Psoas muscle (tissue), 8 donors: ENCODE data around the gene PRSS35. TPM values are rescaled to one million over a fixed set of nuclear protein-coding genes. Genes with fewer than 3 reads are reported as not detected.

Experiments
- ATAC-seq, 4 donors: fragments of 200-7000 bp; cut with Tn5 transposase; one replicate each; pipeline ENCODE4 v1.9.1; 2020; ENCODE audit warnings: moderate library complexity in 3 of 4, mild to moderate bottlenecking in 2 of 4
- DNase-seq, 2 donors: peaks; one replicate each; pipeline ENCODE4 v3.0.0-alpha.2; 2020
- H3K27ac ChIP-seq: fragments of 200-600 bp; one replicate; pipeline ENCODE4 v1.8.0; 2022
- H3K27me3 ChIP-seq, 3 donors: fragments of 200-600 bp in 1 of 3; one replicate each; pipeline versions ENCODE4 v1.6.1 to v1.8.0; 2013 to 2022; ENCODE audit warnings: low read length in 2 of 3, mild to moderate bottlenecking in 2 of 3, moderate library complexity in 1 of 3; ENCODE audit not compliant: insufficient read depth in 3 of 3
- H3K36me3 ChIP-seq, 2 donors: fragments of 200-600 bp in 1 of 2; one replicate each; pipeline versions ENCODE4 v1.6.1 to v1.8.0; 2013 to 2022; ENCODE audit warnings: low read depth in 1 of 2, mild to moderate bottlenecking in 1 of 2, moderate library complexity in 1 of 2; ENCODE audit not compliant: insufficient read depth in 1 of 2
- H3K4me1 ChIP-seq: fragments of 200-600 bp; one replicate; pipeline ENCODE4 v1.8.0; 2022
- H3K4me3 ChIP-seq: fragments of 200-600 bp; one replicate; pipeline ENCODE4 v1.8.0; 2022; ENCODE audit warnings: mild to moderate bottlenecking
- H3K9me3 ChIP-seq: fragments of 200-600 bp; one replicate; pipeline ENCODE4 v1.8.0; 2022
- WGBS, 3 donors: extraction: QIAGEN DNeasy Blood & Tissue Kit; methylation state at CpG; one replicate each; pipeline versions ENCODE4 v1.1.6 to v1.1.7; 2013; 5-methylcytosine and 5-hydroxymethylcytosine counted together
- intact Hi-C, 2 donors: fragments of 100-400 bp; cut with DNase I; formaldehyde crosslinking; loops; one replicate each; pipeline versions ENCODE4 v1.11.0 to v1.14.2; 2022
- long read RNA-seq, 2 donors: library from polyadenylated mRNA; unstranded; transcript quantifications; one replicate each; pipeline ENCODE4 v2.0.0, GENCODE V29; 2021
- polyA plus RNA-seq, 3 donors: library from polyadenylated mRNA; stranded (reverse); fragments of 200-250 nt; gene quantifications; one replicate each; pipeline ENCODE4 v1.2.3, GENCODE V29; 2013
- total RNA-seq, 4 donors: library from RNA; stranded (reverse); fragmentation: NEBNext Ultra II Directional in 2 of 4; extraction: Animal tissue kit (Norgen Biotek cat#: 25700) in 2 of 4; gene quantifications; one replicate each; pipeline versions ENCODE4 v1.2.1 to v1.2.4, GENCODE V29; 2021 to 2023
- TF ChIP-seq, protein P1 (sequence below): fragments of 200-600 bp; IDR thresholded peaks from one replicate; pipeline ENCODE4 v1.8.0; 2022; ENCODE audit warnings: antibody characterized with exemption
- donor health status: healthy with polysubstance abuse.
- donor health status: DM: no; HTN: no; CAD: no; lungs with moderate emphysema.
- donor health status: Bipolar disorder and iron deficiency.
- donor health status: healthy.
- donor health status: DM: yes; HTN: yes; CAD: no.
- donor health status: DM: no; HTN: no; CAD: no.
- donor health status: DM: no; HTN: no; CAD: no.
- donor health status: DM: yes; HTN: yes; CAD: no.

PRSS35 gene, protein sequence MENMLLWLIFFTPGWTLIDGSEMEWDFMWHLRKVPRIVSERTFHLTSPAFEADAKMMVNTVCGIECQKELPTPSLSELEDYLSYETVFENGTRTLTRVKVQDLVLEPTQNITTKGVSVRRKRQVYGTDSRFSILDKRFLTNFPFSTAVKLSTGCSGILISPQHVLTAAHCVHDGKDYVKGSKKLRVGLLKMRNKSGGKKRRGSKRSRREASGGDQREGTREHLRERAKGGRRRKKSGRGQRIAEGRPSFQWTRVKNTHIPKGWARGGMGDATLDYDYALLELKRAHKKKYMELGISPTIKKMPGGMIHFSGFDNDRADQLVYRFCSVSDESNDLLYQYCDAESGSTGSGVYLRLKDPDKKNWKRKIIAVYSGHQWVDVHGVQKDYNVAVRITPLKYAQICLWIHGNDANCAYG
- total RNA-seq, result under 1 TPM in 2 of 4 donors, not detected in 2; 0.08 to 0.50 TPM
- under 1 TPM; 0.03 to 0.22 (median 0.07) TPM for polyA plus RNA-seq
- long read RNA-seq, donor 1, result 0 reads
- long read RNA-seq, donor 2, result 0 reads

DNA sequence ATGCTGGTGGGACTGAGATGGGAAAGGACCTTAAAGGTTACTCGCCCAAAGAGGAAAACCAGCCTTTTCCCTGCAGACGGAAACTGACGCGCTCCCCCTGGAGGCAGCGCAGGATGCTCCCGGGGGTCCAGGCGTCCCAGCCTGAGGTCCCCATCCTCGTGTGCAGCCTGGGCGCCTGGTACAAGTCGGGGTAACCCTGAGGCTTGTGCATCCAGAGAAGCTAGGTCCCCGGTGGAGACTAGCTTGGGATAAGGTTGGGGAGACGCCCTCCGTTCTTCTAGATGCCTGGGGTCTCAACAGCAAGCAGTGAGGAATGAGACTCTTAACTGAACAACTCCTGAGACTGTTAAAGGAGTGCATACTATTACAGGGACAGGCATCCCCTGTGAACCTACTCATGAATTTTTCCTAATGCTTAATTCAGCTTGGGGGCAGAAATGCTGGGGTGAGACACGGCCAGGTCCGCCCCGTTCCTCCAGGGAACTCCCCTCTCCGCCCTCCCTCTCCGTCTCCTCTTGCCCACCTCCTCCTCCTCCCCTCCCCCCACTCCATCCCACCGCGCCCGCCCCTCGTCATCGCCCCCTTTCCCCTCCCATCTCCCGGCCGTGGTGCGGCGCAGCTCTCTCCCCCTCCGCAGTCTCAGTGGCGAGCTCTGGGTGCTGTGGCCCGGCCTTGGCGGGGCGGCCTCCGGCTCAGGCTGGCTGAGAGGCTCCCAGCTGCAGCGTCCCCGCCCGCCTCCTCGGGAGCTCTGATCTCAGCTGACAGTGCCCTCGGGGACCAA lies at the start of gene PRSS35:
Gene PRSS35, plus strand, starts transcription at position 634 of the 781 bp plus-strand sequence. CDS start 10,908 bp downstream, outside the sequence.
- WGBS, 3 donors, result 7 to 10% (median 9%) methylated on average over 34 to 38 of the region's 38 CpGs
- Histone ChIP-seq H3K4me1 (no peaks in the 10 kb centered on the region), H3K27ac (no peak within 1 kb of the TSS), H3K36me3 (no peaks in the 10 kb centered on the region), H3K27me3 (no peaks in the 10 kb centered on the region), H3K4me3 (peak within 1 kb of the TSS; percentile 51), H3K9me3 (no peaks in the 10 kb centered on the region)
- DNase-seq (peak; percentile 36 to 58), ATAC-seq (peak; percentile 48 to 85 (median 73))
- intact Hi-C loops, result loop anchor here (2.0 to 5.0 kb wide), 2 partner anchors 91 to 290 kb away; no protein-coding TSS in a partner anchor
- TF ChIP-seq, protein P1, sequence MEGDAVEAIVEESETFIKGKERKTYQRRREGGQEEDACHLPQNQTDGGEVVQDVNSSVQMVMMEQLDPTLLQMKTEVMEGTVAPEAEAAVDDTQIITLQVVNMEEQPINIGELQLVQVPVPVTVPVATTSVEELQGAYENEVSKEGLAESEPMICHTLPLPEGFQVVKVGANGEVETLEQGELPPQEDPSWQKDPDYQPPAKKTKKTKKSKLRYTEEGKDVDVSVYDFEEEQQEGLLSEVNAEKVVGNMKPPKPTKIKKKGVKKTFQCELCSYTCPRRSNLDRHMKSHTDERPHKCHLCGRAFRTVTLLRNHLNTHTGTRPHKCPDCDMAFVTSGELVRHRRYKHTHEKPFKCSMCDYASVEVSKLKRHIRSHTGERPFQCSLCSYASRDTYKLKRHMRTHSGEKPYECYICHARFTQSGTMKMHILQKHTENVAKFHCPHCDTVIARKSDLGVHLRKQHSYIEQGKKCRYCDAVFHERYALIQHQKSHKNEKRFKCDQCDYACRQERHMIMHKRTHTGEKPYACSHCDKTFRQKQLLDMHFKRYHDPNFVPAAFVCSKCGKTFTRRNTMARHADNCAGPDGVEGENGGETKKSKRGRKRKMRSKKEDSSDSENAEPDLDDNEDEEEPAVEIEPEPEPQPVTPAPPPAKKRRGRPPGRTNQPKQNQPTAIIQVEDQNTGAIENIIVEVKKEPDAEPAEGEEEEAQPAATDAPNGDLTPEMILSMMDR, result peak; percentile 41

DNA sequence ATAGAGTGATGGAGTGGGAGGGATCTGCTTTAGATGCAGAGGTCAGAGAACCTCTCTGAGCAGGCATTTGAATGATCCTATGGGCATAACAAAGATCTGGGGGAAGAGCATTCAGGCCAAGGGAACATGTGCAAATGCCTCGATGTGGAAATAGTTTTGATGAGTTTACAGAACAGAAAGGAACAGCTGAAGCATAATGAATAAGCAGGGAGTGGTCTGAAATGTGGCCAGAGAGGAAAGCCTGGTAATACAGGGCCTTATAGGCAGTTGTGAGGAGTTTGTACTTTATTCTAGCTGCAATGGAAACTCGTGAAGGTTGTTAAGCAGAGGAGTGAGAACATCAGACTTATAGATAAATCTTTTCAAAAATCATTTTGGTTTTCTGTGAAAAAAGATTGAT lies 48.4 kb upstream of the PRSS35 start:
- TF ChIP-seq, protein P1, result no peak
- H3K27me3 ChIP-seq, result no peaks in the 10 kb centered on the region
- ATAC-seq, result peak in 3 of 4 donors; percentile 35 to 65 (median 38)
- no peaks in the 10 kb centered on the region for H3K4me1 ChIP-seq
- H3K36me3 ChIP-seq, result no peaks in the 10 kb centered on the region
- no peaks in the 10 kb centered on the region for H3K9me3 ChIP-seq
- intact Hi-C loops, result no loop called here
- no peak for DNase-seq
- H3K27ac ChIP-seq, result no peak overlapping the region
- WGBS, 3 donors, result 11 to 29% (median 14%) methylated on average over 2 of the region's 2 CpGs
- H3K4me3 ChIP-seq, result no peak overlapping the region

DNA sequence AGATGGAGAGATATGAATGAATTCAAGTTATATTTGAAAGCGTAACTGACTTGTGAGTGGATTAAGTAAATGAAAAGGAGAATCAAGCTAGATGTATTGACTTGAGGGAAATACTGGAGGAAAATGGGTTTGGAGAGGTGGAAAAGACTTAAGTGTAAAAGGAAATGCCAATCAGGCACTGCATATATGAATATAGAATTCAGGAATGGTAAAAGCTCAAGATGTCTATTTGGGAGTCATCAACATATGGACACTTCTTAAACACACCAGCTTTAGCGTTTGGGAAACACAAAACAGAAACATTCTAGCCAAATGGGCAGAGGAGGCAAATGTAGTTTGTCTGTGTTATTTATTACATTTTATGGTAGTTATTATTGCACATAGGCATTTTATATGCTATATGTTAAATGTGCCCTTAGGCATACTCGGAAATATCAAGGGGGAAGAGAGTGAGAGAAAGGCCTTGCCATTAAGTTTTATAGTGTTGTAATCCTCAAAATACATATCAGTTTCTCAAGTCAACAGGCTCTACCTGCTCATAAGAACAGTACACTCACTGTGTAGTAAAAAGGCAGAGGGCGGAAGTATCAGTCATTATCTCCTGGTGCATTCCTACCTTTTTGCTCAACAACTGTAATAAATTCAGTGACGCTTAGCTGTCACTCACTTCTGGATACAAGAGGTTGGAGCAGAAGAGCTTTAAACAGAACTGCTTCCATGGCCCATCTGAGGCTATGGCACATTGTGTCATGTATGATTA lies 47.8 kb upstream of the PRSS35 start:
- Histone ChIP-seq H3K4me3 (no peak overlapping the region), H3K36me3 (no peaks in the 10 kb centered on the region), H3K27me3 (no peaks in the 10 kb centered on the region), H3K4me1 (no peaks in the 10 kb centered on the region), H3K27ac (no peak overlapping the region), H3K9me3 (no peaks in the 10 kb centered on the region)
- DNase-seq, result no peak
- ATAC-seq, result peak in 1 of 4 donors; percentile 31
- TF ChIP-seq, protein P1, result no peak
- WGBS, 3 donors, result 91 to 94% (median 93%) methylated on average over 5 of the region's 5 CpGs
- intact Hi-C loops, result no loop called here

DNA sequence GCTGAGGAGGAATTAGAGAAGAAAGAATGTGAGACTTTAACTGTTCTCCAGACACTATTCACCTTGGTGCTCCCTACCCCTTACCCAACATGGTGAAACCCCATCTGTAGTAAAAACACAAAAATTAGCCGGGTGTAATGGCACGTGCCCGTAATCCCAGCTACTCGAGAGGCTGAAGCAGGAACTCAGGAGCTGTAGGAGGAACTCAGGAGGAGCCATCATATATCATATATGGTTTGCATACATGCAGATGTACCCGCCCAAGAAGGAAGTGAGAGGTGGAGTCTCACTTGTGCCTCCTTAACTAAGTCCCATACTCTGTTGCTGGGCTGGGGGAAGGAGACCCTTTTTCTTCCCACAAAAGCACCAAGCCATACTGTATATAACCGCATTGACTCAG lies 46.0 kb upstream of the PRSS35 start:
- ATAC-seq (no peak), DNase-seq (no peak)
- Histone ChIP-seq H3K4me3 (no peak overlapping the region), H3K27ac (no peak overlapping the region), H3K9me3 (no peaks in the 10 kb centered on the region), H3K27me3 (no peaks in the 10 kb centered on the region), H3K4me1 (no peaks in the 10 kb centered on the region), H3K36me3 (no peaks in the 10 kb centered on the region)
- TF ChIP-seq, protein P1, result no peak
- WGBS, 3 donors, result 89 to 94% (median 89%) methylated on average over 6 of the region's 6 CpGs
- intact Hi-C loops, result no loop called here
